ENCODE results near the gene FOXE3. TPM values are rescaled to one million over a fixed set of nuclear protein-coding genes. Genes with fewer than 3 reads are reported as not detected.

The FOXE3 gene
- total RNA-seq: not detected

DNA sequence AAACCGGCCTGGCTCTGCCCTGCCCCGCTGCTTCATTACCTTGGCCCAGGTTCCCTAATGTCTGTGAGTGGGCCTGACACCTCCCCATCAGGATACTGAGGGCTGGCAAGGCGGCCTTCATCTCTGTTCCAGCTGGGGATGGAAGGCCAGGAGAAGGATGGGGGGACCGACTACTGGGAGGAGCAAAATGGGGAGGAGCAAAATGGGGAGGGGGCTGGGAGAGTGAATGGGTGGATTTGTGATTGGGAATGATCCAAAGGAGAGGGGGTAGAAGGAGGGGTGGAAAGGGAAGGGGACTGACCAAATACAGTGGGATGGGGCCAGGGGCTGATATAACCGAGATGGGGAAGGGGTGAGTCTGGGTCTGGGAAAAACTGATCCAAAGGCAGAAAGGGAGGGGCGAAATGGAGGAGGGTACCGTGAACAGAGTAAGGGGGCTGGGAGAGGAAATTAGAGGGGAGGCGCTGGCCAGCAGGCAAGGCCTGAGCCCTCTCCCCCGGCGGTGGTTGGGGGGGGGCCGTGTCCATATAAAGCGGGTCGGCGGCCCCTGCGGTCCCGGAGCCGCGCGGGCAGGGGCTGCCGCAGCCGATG, at the start of gene FOXE3:
Gene FOXE3, plus strand, starts transcription at position 558 of the 591 bp plus-strand sequence. Its CDS starts 31 bp downstream, at position 589.

DNA sequence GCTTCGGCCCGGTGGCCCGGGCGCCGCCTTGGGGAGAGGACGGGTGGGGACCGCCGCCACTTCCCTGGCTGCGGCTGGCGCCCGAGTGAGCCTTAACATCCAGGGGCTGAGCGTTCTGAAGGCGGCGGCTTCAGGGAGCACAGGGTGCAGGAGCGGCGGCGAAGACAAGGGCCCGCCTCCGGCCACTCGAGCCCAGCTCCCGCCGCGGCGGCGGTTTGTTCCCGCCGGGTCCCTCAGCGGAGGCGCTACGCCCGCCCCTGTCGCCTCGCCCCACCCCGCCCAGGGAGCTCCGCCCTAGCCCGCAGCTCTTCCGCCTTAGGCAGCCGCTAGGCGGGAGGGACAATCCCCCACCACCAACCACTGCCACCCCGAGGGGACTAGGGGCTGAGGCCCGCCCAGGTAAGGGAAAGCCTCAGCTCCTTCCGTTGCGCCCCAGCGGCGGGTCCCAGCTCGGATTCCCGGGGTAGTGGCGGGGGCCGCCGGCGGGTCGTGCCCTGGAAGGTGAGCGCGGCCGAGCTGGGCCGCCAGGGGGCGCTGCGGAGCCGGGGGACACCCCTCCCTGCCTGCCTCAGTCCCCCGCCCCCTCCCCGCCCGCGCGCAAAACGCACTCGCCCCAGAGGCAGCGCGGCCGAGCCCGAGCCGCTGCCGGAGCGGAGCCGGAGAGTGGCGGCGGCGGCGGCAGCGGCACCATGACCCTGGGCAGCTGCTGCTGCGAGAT, 21.5 kb downstream of the FOXE3 start, which contains the start of gene FOXD2:
Gene FOXD2, plus strand, starts transcription at position 598 of the 718 bp plus-strand sequence. Its CDS starts 92 bp downstream, at position 690.

Other genes with a start within 250 kb of the FOXE3 start
- gene PDZK1IP1, start 226.2 kb upstream of the FOXE3 start, total RNA-seq: 28.4 TPM
- 17.2 TPM for gene TAL1, start 184.1 kb upstream of the FOXE3 start, total RNA-seq
- 6.6 TPM for gene STIL, start 102.1 kb upstream of the FOXE3 start, total RNA-seq
- 40.3 TPM for gene CMPK1, start 82.5 kb upstream of the FOXE3 start, total RNA-seq
- gene FOXD2, start 21.8 kb downstream of the FOXE3 start, total RNA-seq: 6.4 TPM

All from metanephros (tissue), 1 donor.